GM12878 (cell line): ENCODE results near the gene AFG1L. TPM values are rescaled to one million over a fixed set of nuclear protein-coding genes. Genes with fewer than 3 reads are reported as not detected.

Experiments used
- ATAC-seq: fragments of 200-7000 bp; cut with Tn5 transposase; 3 replicates; pipeline ENCODE4 v1.9.1; 2020; ENCODE audit warnings: mild to moderate bottlenecking, moderate library complexity
- BruUV-seq: library from RNA; stranded (reverse); fragments of 400-500 nt; replicated peaks from 2 replicates; lab custom pipeline; 2021; lab: Mats Ljungman, UMichigan
- CTCF ChIA-PET: fragments of 300-600 bp; sonication (Branson Sonifier 250); formaldehyde crosslinking; extraction: SDS; loops from one replicate; lab custom pipeline; 2021; ENCODE audit warnings: inconsistent platforms; lab: Yijun Ruan, JAX
- POLR2A ChIA-PET: fragments of 350-600 bp; formaldehyde crosslinking; extraction: SDS; loops from one replicate; lab custom pipeline; 2021; ENCODE audit warnings: inconsistent platforms; lab: Charles Lee
- RAD21 ChIA-PET: fragments of 300-600 bp; sonication (Branson Sonifier 250); formaldehyde crosslinking; loops from one replicate; lab custom pipeline; 2023; ENCODE audit warnings: antibody characterized with exemption; ENCODE audit not compliant: unreplicated experiment; lab: Charles Lee
- SMC1A ChIA-PET: fragments of 300-600 bp; sonication (Branson Sonifier 250); formaldehyde crosslinking; loops from one replicate; lab custom pipeline; 2023; ENCODE audit not compliant: unreplicated experiment, uncharacterized antibody; lab: Charles Lee
- DNase-seq: peaks from one replicate; pipeline ENCODE4 v3.0.0-alpha.2; 2011; ENCODE audit warnings: low read depth, low spot score
- FAIRE-seq: peaks from 3 replicates; lab custom pipeline; 2011; peaks lifted over from hg19 to GRCh38; lab: Jason Lieb, UNC
- H2AFZ ChIP-seq: 2 replicates; pipeline ENCODE4 v1.6.0; 2011; ENCODE audit warnings: low read depth, low read length, control low read depth; ENCODE audit not compliant: control insufficient read depth
- H3K27ac ChIP-seq: 2 replicates; pipeline ENCODE4 v1.5.1; 2011; ENCODE audit warnings: control low read depth; ENCODE audit not compliant: control insufficient read depth, insufficient read depth
- H3K27me3 ChIP-seq, 2 experiments: replicated peaks in 1 of 2; 2 replicates each; pipeline versions ENCODE4 v1.6.0 to v1.6.1; 2011; ENCODE audit warnings: low read length in 1 of 2; ENCODE audit not compliant: control insufficient read depth in 2 of 2, insufficient read depth in 2 of 2
- H3K36me3 ChIP-seq, 2 experiments: 2 replicates each; pipeline ENCODE4 v1.5.1; 2011; ENCODE audit warnings: low read length in 1 of 2; ENCODE audit not compliant: control insufficient read depth in 2 of 2, insufficient read depth in 2 of 2
- H3K4me1 ChIP-seq: 2 replicates; pipeline ENCODE4 v1.6.1; 2011; ENCODE audit warnings: mild to moderate bottlenecking, low read length, moderate library complexity, mixed read lengths; ENCODE audit not compliant: control insufficient read depth, insufficient read depth
- H3K4me2 ChIP-seq: 2 replicates; pipeline ENCODE4 v1.6.0; 2011; ENCODE audit warnings: control low read depth; ENCODE audit not compliant: control insufficient read depth, insufficient read depth
- H3K4me3 ChIP-seq: fragments of 200-600 bp; sonication (generic); 2 replicates; pipeline ENCODE4 v1.5.1; 2016
- H3K79me2 ChIP-seq: 2 replicates; pipeline ENCODE4 v1.6.0; 2011; ENCODE audit warnings: low read length; ENCODE audit not compliant: control insufficient read depth, insufficient read depth
- H3K9ac ChIP-seq: 2 replicates; pipeline ENCODE4 v1.8.0; 2011; ENCODE audit warnings: low read length, control low read depth, mixed read lengths; ENCODE audit not compliant: control insufficient read depth, insufficient read depth
- H3K9me3 ChIP-seq: replicated peaks from 3 replicates; pipeline ENCODE4 v1.5.1; 2011; ENCODE audit warnings: mild to moderate bottlenecking, low read length; ENCODE audit not compliant: control insufficient read depth, insufficient read depth
- H4K20me1 ChIP-seq: 2 replicates; pipeline ENCODE4 v1.6.0; 2011; ENCODE audit not compliant: control insufficient read depth, insufficient read depth
- ATF7 ChIP-seq: fragments of 450-650 bp; IDR thresholded peaks from 2 replicates; pipeline ENCODE4 v1.6.1; 2016; ENCODE audit warnings: low read depth, mild to moderate bottlenecking
- CEBPB ChIP-seq, 2 experiments: fragments of 150-350 bp in 1 of 2; IDR thresholded peaks; 2 replicates each; pipeline ENCODE4 v1.6.1; 2012 to 2014; ENCODE audit warnings: low read depth in 2 of 2, low read length in 2 of 2, borderline replicate concordance in 1 of 2, inconsistent platforms in 1 of 2
- DPF2 ChIP-seq: fragments of 450-650 bp; IDR thresholded peaks from 2 replicates; pipeline ENCODE4 v1.6.1; 2017; ENCODE audit warnings: mild to moderate bottlenecking
- IKZF2 ChIP-seq, 2 experiments: fragments of 450-650 bp; IDR thresholded peaks; 2 replicates each; pipeline ENCODE4 v1.6.1; 2017; ENCODE audit warnings: mild to moderate bottlenecking in 2 of 2, moderate library complexity in 2 of 2
- JUNB ChIP-seq: IDR thresholded peaks from 2 replicates; pipeline ENCODE4 v1.6.1; 2016; ENCODE audit warnings: antibody characterized with exemption, mild to moderate bottlenecking
- MTA2 ChIP-seq: fragments of 450-650 bp; IDR thresholded peaks from 2 replicates; pipeline ENCODE4 v1.6.1; 2016; ENCODE audit warnings: low read depth, mild to moderate bottlenecking, moderate library complexity
- MTA3 ChIP-seq: IDR thresholded peaks from 2 replicates; pipeline ENCODE4 v1.6.1; 2012; ENCODE audit warnings: low read length, inconsistent platforms, borderline replicate concordance
- NR2C2 ChIP-seq: IDR thresholded peaks from 2 replicates; pipeline ENCODE4 v1.6.1; 2011; ENCODE audit warnings: borderline replicate concordance, low read depth; ENCODE audit not compliant: control insufficient read depth, insufficient read length
- RAD51 ChIP-seq: fragments of 450-650 bp; IDR thresholded peaks from 2 replicates; pipeline ENCODE4 v1.6.1; 2016; ENCODE audit warnings: moderate library complexity, mild to moderate bottlenecking, inconsistent platforms
- ZBTB11 ChIP-seq: fragments of 450-650 bp; formaldehyde crosslinking; IDR thresholded peaks from 2 replicates; pipeline ENCODE4 v1.5.0; 2022; ENCODE audit warnings: mild to moderate bottlenecking, missing genetic modification characterization
- ZBTB4 ChIP-seq: fragments of 450-650 bp; formaldehyde crosslinking; IDR thresholded peaks from 2 replicates; pipeline ENCODE4 v1.4.0; 2022; ENCODE audit warnings: mild to moderate bottlenecking, moderate library complexity
- ZNF217 ChIP-seq: fragments of 450-650 bp; IDR thresholded peaks from 2 replicates; pipeline ENCODE4 v1.6.1; 2017; ENCODE audit warnings: antibody characterized with exemption, mild to moderate bottlenecking
- WGBS: methylation state at CpG from one replicate; pipeline ENCODE4 v1.1.6; 2016; ENCODE audit warnings: low lambda C conversion rate; ENCODE audit not compliant: insufficient replicate concordance, insufficient coverage; ENCODE audit errors: missing lambda C conversion rate; 5-methylcytosine and 5-hydroxymethylcytosine counted together
- in situ Hi-C: fragments of 300-500 bp; cut with MboI; formaldehyde crosslinking; loops from 9 replicates; pipeline ENCODE4 v1.14.3; 2018; ENCODE audit warnings: mixed read lengths
- intact Hi-C: fragments of 100-400 bp; cut with micrococcal nuclease; formaldehyde crosslinking; loops from one replicate; pipeline ENCODE4 v1.14.2; 2022; ENCODE audit not compliant: unreplicated experiment
- polyA plus RNA-seq, 11 experiments: library from polyadenylated mRNA; depleted of rRNA in 4 of 11; unstranded in 6 of 11; stranded (reverse) in 5 of 11; fragments of >200 nt; fragmentation: Nextera tagmentation in 4 of 11; fragmentation: Illumina TruSeq in 1 of 11; extraction: Ambion mirVana in 4 of 11; extraction: Trizol in 1 of 11; gene quantifications; 1 replicate in 1 of 11; 2 replicates in 10 of 11; pipeline versions ENCODE4 v1.2.1 to v1.2.3, GENCODE V29; 2011 to 2016; ENCODE audit warnings: inconsistent platforms in 2 of 11, missing spikeins in 2 of 11, low read depth in 1 of 11
- total RNA-seq, 4 experiments: library from RNA; depleted of rRNA in 3 of 4; stranded (reverse); fragments of >200 nt in 3 of 4; fragmentation: Illumina TruSeq in 1 of 4; extraction: Trizol in 1 of 4; gene quantifications; 2 replicates each; pipeline versions ENCODE4 v1.2.1 to v1.2.3, GENCODE V29; 2013 to 2021

AFG1L gene
- total and polyA plus RNA-seq, 10 of the 15 experiments (the other 5 are each of a cell fraction or from before 2014, with no cell fraction given): 2.3 to 9.0 (median 4.3) TPM

- TF ChIP-seq MTA3 (no peak), JUNB (no peak), NR2C2 (no peak), IKZF2 (IDR thresholded peaks at IDR 0.05) (no peak)
Observed at GRCh38 chr6:108521616-108522107, 226.8 kb downstream of the AFG1L start (continued).

GRCh38 chr6:108523697-108524096, 228.8 kb downstream of the AFG1L start:
- ATAC-seq (no peak), DNase-seq (no peak), FAIRE-seq (no peak)
- POLR2A ChIA-PET: no interaction called here
- H3K9me3 ChIP-seq: no peaks in the 10 kb centered on the region
- in situ Hi-C loops: loop anchor here (10.0 kb wide), 2 partner anchors 409 to 549 kb away; no protein-coding TSS in a partner anchor
- SMC1A ChIA-PET: interaction anchor here (1.4 to 1.7 kb wide), 3 partner anchors 18 to 546 kb away, joined by 3 to 6 read pairs (median 4); no protein-coding TSS in a partner anchor
- no peak overlapping the region for H3K4me3 ChIP-seq
- no peak overlapping the region for H3K9ac ChIP-seq
- no peaks in the 10 kb centered on the region for H3K79me2 ChIP-seq
- intact Hi-C loops: loop anchor here (10.0 kb wide), 1 partner anchor 849 kb away; no protein-coding TSS in a partner anchor
- CTCF ChIA-PET: interaction anchor here (1.0 to 2.1 kb wide), 10 partner anchors 19 to 549 kb away, joined by 3 to 7 read pairs (median 3); no protein-coding TSS in a partner anchor
- H3K36me3 ChIP-seq: no peaks in the 10 kb centered on the region
- BruUV-seq: no TSS peak
- H3K27ac ChIP-seq: no peak overlapping the region
- H4K20me1 ChIP-seq: no peaks in the 10 kb centered on the region
- 93% methylated on average over 2 of the region's 2 CpGs for WGBS
- H3K27me3 ChIP-seq: peaks cover 0 to 2% of the 10 kb centered on the region in 2 experiments; a peak in 2 of 4 replicates
- RAD21 ChIA-PET: interaction anchor here (0.6 to 1.6 kb wide), 2 partner anchors 19 to 541 kb away, joined by 3 read pairs; no protein-coding TSS in a partner anchor
- H3K4me1 ChIP-seq: no peaks in the 10 kb centered on the region
- H3K4me2 ChIP-seq: no peak overlapping the region
- no peak overlapping the region for H2AFZ ChIP-seq
- TF ChIP-seq ZBTB4 (CRISPR knock-in tag) (no peak), DPF2 (no peak), ATF7 (no peak), ZNF217 (no peak), ZBTB11 (CRISPR knock-in tag) (no peak), RAD51 (no peak), CEBPB (IDR thresholded peaks at IDR 0.05; ENCODE audit: borderline replicate concordance in 1 of 2, low read depth in 2 of 2, low read length in 2 of 2) (no peak), MTA2 (no peak)
